Ishikawa (cell line): ENCODE measurements around the gene ANKIB1.

Experiments
- CEBPB ChIP-seq: IDR thresholded peaks from 2 replicates; pipeline ENCODE4 v1.6.1; 2012
- CREB1 ChIP-seq: IDR thresholded peaks from 2 replicates; pipeline ENCODE4 v1.6.1; 2012; ENCODE audit warnings: low read depth
- EGR1 ChIP-seq: IDR thresholded peaks from 2 replicates; pipeline ENCODE4 v1.6.1; 2012
- EP300 ChIP-seq: IDR thresholded peaks from 2 replicates; pipeline ENCODE4 v1.6.1; 2012; ENCODE audit warnings: borderline replicate concordance
- FOXM1 ChIP-seq: IDR thresholded peaks from 2 replicates; pipeline ENCODE4 v1.6.1; 2012; ENCODE audit warnings: low read depth, borderline replicate concordance
- MAX ChIP-seq: IDR thresholded peaks from 2 replicates; pipeline ENCODE4 v1.6.1; 2012
- NFIC ChIP-seq: IDR thresholded peaks from 2 replicates; pipeline ENCODE4 v1.6.1; 2012
- RAD21 ChIP-seq: IDR thresholded peaks from 2 replicates; pipeline ENCODE4 v1.6.1; 2012; ENCODE audit warnings: low read depth
- TAF1 ChIP-seq: IDR thresholded peaks from 2 replicates; pipeline ENCODE4 v1.6.1; 2012; ENCODE audit warnings: low read depth, mild to moderate bottlenecking
- TCF12 ChIP-seq: IDR thresholded peaks from 2 replicates; pipeline ENCODE4 v1.6.1; 2012; ENCODE audit warnings: low read depth
- TEAD4 ChIP-seq: IDR thresholded peaks from 2 replicates; pipeline ENCODE4 v1.6.1; 2012
- USF1 ChIP-seq: IDR thresholded peaks from 2 replicates; pipeline ENCODE4 v1.6.1; 2012
- YY1 ChIP-seq: IDR thresholded peaks from 2 replicates; pipeline ENCODE4 v1.6.1; 2012; ENCODE audit warnings: low read depth
- ZBTB7A ChIP-seq: IDR thresholded peaks from 2 replicates; pipeline ENCODE4 v1.6.1; 2012; ENCODE audit warnings: low read depth
- TF ChIP-seq, protein P1 (sequence below): IDR thresholded peaks from 2 replicates; pipeline ENCODE4 v1.6.1; 2012; ENCODE audit warnings: low read depth, mild to moderate bottlenecking

The ANKIB1 gene

DNA sequence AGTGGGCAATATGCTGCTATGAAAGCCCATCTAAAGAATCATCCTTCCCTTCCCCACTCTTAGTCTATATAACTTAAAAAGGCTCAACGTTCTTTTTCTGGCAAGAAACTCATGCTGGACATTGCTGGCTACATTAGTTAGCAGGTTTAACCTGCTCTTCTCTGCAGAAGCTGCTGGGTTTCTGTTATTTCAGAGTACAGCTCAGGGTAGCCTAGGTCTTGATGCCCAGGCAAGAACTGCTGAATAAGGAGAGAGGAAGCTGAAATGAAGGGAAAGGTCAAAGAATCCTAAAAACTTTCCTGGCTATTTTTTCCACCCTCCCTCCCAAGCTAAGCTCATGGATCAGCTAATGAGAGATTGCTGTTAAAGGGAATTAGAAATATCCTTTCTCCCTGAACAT, 79.4 kb downstream of the ANKIB1 start:
- TF ChIP-seq, protein P1, sequence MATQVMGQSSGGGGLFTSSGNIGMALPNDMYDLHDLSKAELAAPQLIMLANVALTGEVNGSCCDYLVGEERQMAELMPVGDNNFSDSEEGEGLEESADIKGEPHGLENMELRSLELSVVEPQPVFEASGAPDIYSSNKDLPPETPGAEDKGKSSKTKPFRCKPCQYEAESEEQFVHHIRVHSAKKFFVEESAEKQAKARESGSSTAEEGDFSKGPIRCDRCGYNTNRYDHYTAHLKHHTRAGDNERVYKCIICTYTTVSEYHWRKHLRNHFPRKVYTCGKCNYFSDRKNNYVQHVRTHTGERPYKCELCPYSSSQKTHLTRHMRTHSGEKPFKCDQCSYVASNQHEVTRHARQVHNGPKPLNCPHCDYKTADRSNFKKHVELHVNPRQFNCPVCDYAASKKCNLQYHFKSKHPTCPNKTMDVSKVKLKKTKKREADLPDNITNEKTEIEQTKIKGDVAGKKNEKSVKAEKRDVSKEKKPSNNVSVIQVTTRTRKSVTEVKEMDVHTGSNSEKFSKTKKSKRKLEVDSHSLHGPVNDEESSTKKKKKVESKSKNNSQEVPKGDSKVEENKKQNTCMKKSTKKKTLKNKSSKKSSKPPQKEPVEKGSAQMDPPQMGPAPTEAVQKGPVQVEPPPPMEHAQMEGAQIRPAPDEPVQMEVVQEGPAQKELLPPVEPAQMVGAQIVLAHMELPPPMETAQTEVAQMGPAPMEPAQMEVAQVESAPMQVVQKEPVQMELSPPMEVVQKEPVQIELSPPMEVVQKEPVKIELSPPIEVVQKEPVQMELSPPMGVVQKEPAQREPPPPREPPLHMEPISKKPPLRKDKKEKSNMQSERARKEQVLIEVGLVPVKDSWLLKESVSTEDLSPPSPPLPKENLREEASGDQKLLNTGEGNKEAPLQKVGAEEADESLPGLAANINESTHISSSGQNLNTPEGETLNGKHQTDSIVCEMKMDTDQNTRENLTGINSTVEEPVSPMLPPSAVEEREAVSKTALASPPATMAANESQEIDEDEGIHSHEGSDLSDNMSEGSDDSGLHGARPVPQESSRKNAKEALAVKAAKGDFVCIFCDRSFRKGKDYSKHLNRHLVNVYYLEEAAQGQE, result no peak

- no peak for TF ChIP-seq USF1
- no peak for TF ChIP-seq ZBTB7A
- no peak for TF ChIP-seq CREB1
- no peak for TF ChIP-seq CEBPB
- no peak for TF ChIP-seq TCF12
- no peak for TF ChIP-seq NFIC
Measured at GRCh38 chr7:92325858-92326257, 80.1 kb downstream of the ANKIB1 start.

- TF ChIP-seq MAX (no peak), RAD21 (no peak), NFIC (no peak), EP300 (no peak), YY1 (no peak), FOXM1 (no peak), ZBTB7A (no peak), TAF1 (no peak), CEBPB (no peak), CREB1 (no peak), USF1 (no peak), EGR1 (no peak), TEAD4 (no peak), TCF12 (no peak)
- TF ChIP-seq, protein P1, result no peak
Measured at GRCh38 chr7:92330835-92331438, 85.2 kb downstream of the ANKIB1 start.

GRCh38 chr7:92331508-92331907, 85.7 kb downstream of the ANKIB1 start:
- TF ChIP-seq YY1, result no peak
- TF ChIP-seq TEAD4, result no peak
- TF ChIP-seq CEBPB, result no peak
- TF ChIP-seq TCF12, result no peak

DNA sequence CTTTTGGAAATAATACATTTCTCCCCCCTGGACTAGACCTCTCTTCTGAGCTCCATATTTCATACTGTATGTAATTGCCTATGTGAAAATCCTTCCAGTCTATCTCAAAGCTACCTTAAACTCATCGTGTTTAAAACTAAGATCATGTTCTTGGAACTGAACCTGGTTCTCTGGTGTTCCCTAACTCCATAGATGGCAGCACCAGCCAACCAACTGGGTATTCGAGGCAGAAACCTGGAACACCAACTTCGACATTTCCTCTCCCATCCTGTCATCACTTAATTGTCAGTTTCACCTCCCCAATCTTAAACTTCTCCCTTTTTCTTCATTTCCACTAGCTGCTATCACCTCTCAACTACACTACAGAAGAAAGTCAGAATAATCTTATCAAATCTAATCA, 87.0 kb downstream of the ANKIB1 start:
- no peak for TF ChIP-seq TEAD4
- TF ChIP-seq CEBPB, result no peak
- TF ChIP-seq EGR1, result no peak
- TF ChIP-seq USF1, result no peak
- TF ChIP-seq YY1, result no peak
- TF ChIP-seq ZBTB7A, result no peak
- no peak for TF ChIP-seq FOXM1
- no peak for TF ChIP-seq EP300

DNA sequence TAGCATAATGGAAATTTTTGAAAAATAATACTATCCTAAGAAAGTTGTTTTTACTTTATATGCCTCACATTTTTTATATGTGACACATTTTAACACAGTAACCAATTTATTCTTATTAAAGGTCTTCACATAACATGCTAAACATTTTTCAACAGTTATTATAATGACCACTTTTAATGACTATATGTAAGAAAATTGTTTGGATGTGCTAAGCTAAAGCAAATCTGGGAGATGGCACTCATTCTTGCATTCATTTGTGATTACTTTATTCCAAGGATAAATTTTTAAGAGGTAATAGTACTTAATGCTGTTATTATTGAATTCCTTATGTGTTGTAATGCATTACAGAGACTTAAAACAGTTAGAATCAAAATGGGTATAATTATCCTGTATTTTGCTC, 88.1 kb downstream of the ANKIB1 start:
- TF ChIP-seq CREB1 (no peak), TAF1 (no peak), FOXM1 (no peak), TEAD4 (no peak), EP300 (no peak), EGR1 (no peak), MAX (no peak), NFIC (no peak)
- TF ChIP-seq, protein P1, result no peak
